ENCODE measurements around the gene POLR2C. TPM values are rescaled to one million over a fixed set of nuclear protein-coding genes. Genes with fewer than 3 reads are reported as not detected.

Gene POLR2C
- total RNA-seq, 1 donor from 2014 or later, result 47.6 TPM

GRCh38 chr16:57422026-57422944 is 40.2 kb upstream of the POLR2C start:
- peak; percentile 76 for TF ChIP-seq CTCF (IDR thresholded peaks at IDR 0.05; ENCODE audit: borderline replicate concordance)
- peaks cover 49% of the 10 kb centered on the region for H3K4me1 ChIP-seq
- no peak for DNase-seq
- no peak overlapping the region for H3K4me3 ChIP-seq
- peaks cover 12% of the 10 kb centered on the region for H3K36me3 ChIP-seq
- intact Hi-C loops (cut with micrococcal nuclease), result no loop called here
- H3K27ac ChIP-seq (replicated peaks), result peak overlapping the region; percentile 56
- H3K9me3 ChIP-seq (replicated peaks), result no peaks in the 10 kb centered on the region
- no peaks in the 10 kb centered on the region for H3K27me3 ChIP-seq (ENCODE audit: low read depth)

GRCh38 chr16:57423152-57423551 is 39.3 kb upstream of the POLR2C start:
- H3K9me3 ChIP-seq (replicated peaks), result no peaks in the 10 kb centered on the region
- no peak overlapping the region for H3K27ac ChIP-seq (replicated peaks)
- TF ChIP-seq CTCF (IDR thresholded peaks at IDR 0.05; ENCODE audit: borderline replicate concordance), result no peak
- peaks cover 19% of the 10 kb centered on the region for H3K36me3 ChIP-seq
- H3K4me1 ChIP-seq, result peaks cover 41% of the 10 kb centered on the region
- no peak overlapping the region for H3K4me3 ChIP-seq
- intact Hi-C loops (cut with micrococcal nuclease), result no loop called here
- no peak for DNase-seq
- no peaks in the 10 kb centered on the region for H3K27me3 ChIP-seq (ENCODE audit: low read depth)

GRCh38 chr16:57424583-57424982 is 37.9 kb upstream of the POLR2C start:
- Histone ChIP-seq H3K9me3 (replicated peaks) (no peaks in the 10 kb centered on the region), H3K27me3 (ENCODE audit: low read depth) (no peaks in the 10 kb centered on the region), H3K27ac (replicated peaks) (peak overlapping the region; percentile 60), H3K4me1 (peaks cover 26% of the 10 kb centered on the region), H3K36me3 (peaks cover 32% of the 10 kb centered on the region), H3K4me3 (no peak overlapping the region)
- no peak for DNase-seq
- no peak for TF ChIP-seq CTCF (IDR thresholded peaks at IDR 0.05; ENCODE audit: borderline replicate concordance)
- intact Hi-C loops (cut with micrococcal nuclease), result no loop called here

- intact Hi-C loops (cut with micrococcal nuclease), result no loop called here
- no peak for TF ChIP-seq CTCF (IDR thresholded peaks at IDR 0.05; ENCODE audit: borderline replicate concordance)
- H3K4me3 ChIP-seq, result no peak overlapping the region
- no peaks in the 10 kb centered on the region for H3K27me3 ChIP-seq (ENCODE audit: low read depth)
- H3K27ac ChIP-seq (replicated peaks), result no peak overlapping the region
- no peaks in the 10 kb centered on the region for H3K9me3 ChIP-seq (replicated peaks)
- peaks cover 50% of the 10 kb centered on the region for H3K36me3 ChIP-seq
- DNase-seq, result no peak
- peaks cover 24% of the 10 kb centered on the region for H3K4me1 ChIP-seq
Observed at GRCh38 chr16:57426356-57426755, 36.1 kb upstream of the POLR2C start.

GRCh38 chr16:57427307-57427706 is 35.2 kb upstream of the POLR2C start:
- no peak overlapping the region for H3K4me3 ChIP-seq
- TF ChIP-seq CTCF (IDR thresholded peaks at IDR 0.05; ENCODE audit: borderline replicate concordance), result no peak
- H3K27me3 ChIP-seq (ENCODE audit: low read depth), result no peaks in the 10 kb centered on the region
- peaks cover 17% of the 10 kb centered on the region for H3K4me1 ChIP-seq
- peaks cover 59% of the 10 kb centered on the region for H3K36me3 ChIP-seq
- intact Hi-C loops (cut with micrococcal nuclease), result no loop called here
- H3K27ac ChIP-seq (replicated peaks), result no peak overlapping the region
- DNase-seq, result no peak
- no peaks in the 10 kb centered on the region for H3K9me3 ChIP-seq (replicated peaks)

All from left ventricle myocardium inferior (tissue), 1 donor.